ENCODE measurements around the gene NPHS1.

NPHS1 gene

GRCh38 chr19:35790981-35791813 lies 61.1 kb downstream of the NPHS1 start:
- TF ChIP-seq Cebpa-rat (IDR thresholded peaks at IDR 0.05): no peak
- H3K27me3 ChIP-seq: no peaks in the 10 kb centered on the region
- H4K20me1 ChIP-seq: peaks cover 0 to 7% (median 0%) of the 10 kb centered on the region in 11 experiments; a peak in 3 of 22 replicates
- peak overlapping the region in 3 of 11 experiments; percentile 40 to 50 (median 47); a peak in 4 of 22 replicates for H3K27ac ChIP-seq
- peak overlapping the region in 8 of 11 experiments; percentile 87 to 97 (median 95); a peak in 14 of 22 replicates for H3K4me2 ChIP-seq
- no peak overlapping the region for H3K4me3 ChIP-seq
- H3K36me3 ChIP-seq: peaks cover 0 to 25% (median 11%) of the 10 kb centered on the region in 11 experiments; a peak in 16 of 22 replicates
- H3K4me1 ChIP-seq: peaks cover 15 to 66% (median 49%) of the 10 kb centered on the region in 10 experiments
- peak overlapping the region in 3 of 11 experiments; percentile 28 to 39 (median 29); a peak in 3 of 22 replicates for H3K9ac ChIP-seq
- no peaks in the 10 kb centered on the region for H3K9me3 ChIP-seq (replicated peaks in 1 of 11)

- H3K36me3 ChIP-seq: peaks cover 0 to 34% (median 21%) of the 10 kb centered on the region in 11 experiments; a peak in 18 of 22 replicates
- peak overlapping the region in 5 of 11 experiments; percentile 5 to 39 (median 27); a peak in 4 of 22 replicates for H3K9ac ChIP-seq
- H3K27ac ChIP-seq: peak overlapping the region in 4 of 11 experiments; percentile 32 to 50 (median 44); a peak in 9 of 22 replicates
- H3K9me3 ChIP-seq (replicated peaks in 1 of 11): no peaks in the 10 kb centered on the region
- no peaks in the 10 kb centered on the region for H3K27me3 ChIP-seq
- TF ChIP-seq Cebpa-rat (IDR thresholded peaks at IDR 0.05): no peak
- H3K4me2 ChIP-seq: peak overlapping the region in 7 of 11 experiments; percentile 87 to 97 (median 95); a peak in 10 of 22 replicates
- no peak overlapping the region for H3K4me3 ChIP-seq
- peaks cover 0 to 10% (median 0%) of the 10 kb centered on the region in 11 experiments; a peak in 3 of 22 replicates for H4K20me1 ChIP-seq
- peaks cover 15 to 63% (median 45%) of the 10 kb centered on the region in 10 experiments for H3K4me1 ChIP-seq
Measured at GRCh38 chr19:35789978-35790944, 62.0 kb downstream of the NPHS1 start.

- peaks cover 15 to 57% (median 40%) of the 10 kb centered on the region in 10 experiments for H3K4me1 ChIP-seq
- no peak overlapping the region for H3K4me2 ChIP-seq
- H3K9ac ChIP-seq: peak overlapping the region in 3 of 11 experiments; percentile 13 to 27 (median 24); a peak in 2 of 22 replicates
- H3K27me3 ChIP-seq: no peaks in the 10 kb centered on the region
- H3K9me3 ChIP-seq (replicated peaks in 1 of 11): no peaks in the 10 kb centered on the region
- H3K27ac ChIP-seq: peak overlapping the region in 5 of 11 experiments; percentile 7 to 50 (median 40); a peak in 9 of 22 replicates
- no peak for TF ChIP-seq Cebpa-rat (IDR thresholded peaks at IDR 0.05)
- peaks cover 0 to 18% (median 0%) of the 10 kb centered on the region in 11 experiments; a peak in 3 of 22 replicates for H4K20me1 ChIP-seq
- no peak overlapping the region for H3K4me3 ChIP-seq
- H3K36me3 ChIP-seq: peaks cover 0 to 41% (median 27%) of the 10 kb centered on the region in 11 experiments; a peak in 18 of 22 replicates
Measured at GRCh38 chr19:35789195-35789977, 62.9 kb downstream of the NPHS1 start.

DNA sequence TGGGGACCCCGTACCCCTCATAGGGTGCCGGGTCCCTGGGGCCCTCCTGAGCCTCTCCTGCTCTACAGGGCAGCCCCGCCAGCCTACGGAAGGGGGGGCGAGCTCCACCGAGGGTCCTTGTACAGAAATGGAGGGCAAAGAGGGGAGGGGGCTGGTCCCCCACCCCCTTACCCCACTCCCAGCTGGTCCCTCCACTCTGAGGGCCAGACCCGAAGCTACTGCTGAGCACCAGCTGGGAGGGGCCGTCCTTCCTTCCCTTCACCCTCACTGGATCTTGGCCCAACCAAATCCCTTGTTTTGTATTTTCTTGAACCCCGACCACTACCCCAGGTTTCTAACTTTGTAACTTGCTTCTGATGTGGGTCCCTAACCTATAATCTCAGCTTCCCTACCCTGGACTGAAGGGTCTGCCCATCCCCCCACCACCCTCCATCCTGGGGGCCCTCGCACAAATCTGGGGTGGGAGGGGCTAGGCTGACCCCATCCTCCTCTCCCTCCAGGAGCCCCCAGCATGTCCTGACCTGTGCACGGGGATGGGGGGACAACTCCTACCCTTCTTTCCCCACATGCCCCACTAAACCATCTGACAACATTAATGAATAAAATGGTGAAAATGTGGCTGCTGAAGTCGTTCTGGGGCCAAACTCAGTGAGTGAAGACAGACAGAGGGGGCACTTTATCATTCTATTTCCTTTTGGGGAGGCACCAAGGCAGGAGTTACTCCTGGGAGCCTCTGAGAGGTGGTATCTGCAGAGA lies 63.9 kb downstream of the NPHS1 start:
- TF ChIP-seq Cebpa-rat (IDR thresholded peaks at IDR 0.05): no peak
- Histone ChIP-seq H3K27me3 (no peaks in the 10 kb centered on the region), H3K9ac (no peak overlapping the region)

DNA sequence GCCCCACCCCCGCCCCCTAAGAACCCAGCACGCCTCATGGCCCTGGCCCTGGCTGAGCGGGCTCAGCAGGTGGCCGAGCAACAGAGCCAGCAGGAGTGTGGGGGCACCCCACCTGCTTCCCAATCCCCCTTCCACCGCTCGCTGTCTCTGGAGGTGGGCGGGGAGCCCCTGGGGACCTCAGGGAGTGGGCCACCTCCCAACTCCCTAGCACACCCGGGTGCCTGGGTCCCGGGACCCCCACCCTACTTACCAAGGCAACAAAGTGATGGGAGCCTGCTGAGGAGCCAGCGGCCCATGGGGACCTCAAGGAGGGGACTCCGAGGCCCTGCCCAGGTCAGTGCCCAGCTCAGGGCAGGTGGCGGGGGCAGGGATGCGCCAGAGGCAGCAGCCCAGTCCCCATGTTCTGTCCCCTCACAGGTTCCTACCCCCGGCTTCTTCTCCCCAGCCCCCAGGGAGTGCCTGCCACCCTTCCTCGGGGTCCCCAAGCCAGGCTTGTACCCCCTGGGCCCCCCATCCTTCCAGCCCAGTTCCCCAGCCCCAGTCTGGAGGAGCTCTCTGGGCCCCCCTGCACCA lies 65.0 kb downstream of the NPHS1 start:
- peaks cover 0 to 32% (median 0%) of the 10 kb centered on the region in 11 experiments; a peak in 6 of 22 replicates for H4K20me1 ChIP-seq
- TF ChIP-seq Cebpa-rat (IDR thresholded peaks at IDR 0.05): no peak
- H3K4me1 ChIP-seq: peaks cover 0 to 51% (median 35%) of the 10 kb centered on the region in 10 experiments; a peak in 18 of 20 replicates
- no peaks in the 10 kb centered on the region for H3K27me3 ChIP-seq
- H3K27ac ChIP-seq: 0 out of 22 replicates have a peak overlapping the region, but pooled peaks of 1 of the 11 experiments have one; percentile 9
- H3K9me3 ChIP-seq (replicated peaks in 1 of 11): no peaks in the 10 kb centered on the region
- H3K4me3 ChIP-seq: no peak overlapping the region
- H3K36me3 ChIP-seq: peaks cover 0 to 59% (median 42%) of the 10 kb centered on the region in 11 experiments; a peak in 19 of 22 replicates
- no peak overlapping the region; a peak in 1 of 22 replicates for H3K9ac ChIP-seq
- no peak overlapping the region for H3K4me2 ChIP-seq

More for the DNA sequence above, 63.9 kb downstream of the NPHS1 start:
- H3K36me3 ChIP-seq: peaks cover 0 to 48% (median 32%) of the 10 kb centered on the region in 11 experiments; a peak in 18 of 22 replicates
- peaks cover 8 to 51% (median 35%) of the 10 kb centered on the region in 10 experiments for H3K4me1 ChIP-seq
- peak overlapping the region in 3 of 11 experiments; percentile 40 to 50 (median 48); a peak in 4 of 22 replicates for H3K27ac ChIP-seq
- H3K4me2 ChIP-seq: no peak overlapping the region
- H4K20me1 ChIP-seq: peaks cover 0 to 22% (median 0%) of the 10 kb centered on the region in 11 experiments; a peak in 4 of 22 replicates
- no peak overlapping the region for H3K4me3 ChIP-seq
- no peaks in the 10 kb centered on the region for H3K9me3 ChIP-seq (replicated peaks in 1 of 11)

DNA sequence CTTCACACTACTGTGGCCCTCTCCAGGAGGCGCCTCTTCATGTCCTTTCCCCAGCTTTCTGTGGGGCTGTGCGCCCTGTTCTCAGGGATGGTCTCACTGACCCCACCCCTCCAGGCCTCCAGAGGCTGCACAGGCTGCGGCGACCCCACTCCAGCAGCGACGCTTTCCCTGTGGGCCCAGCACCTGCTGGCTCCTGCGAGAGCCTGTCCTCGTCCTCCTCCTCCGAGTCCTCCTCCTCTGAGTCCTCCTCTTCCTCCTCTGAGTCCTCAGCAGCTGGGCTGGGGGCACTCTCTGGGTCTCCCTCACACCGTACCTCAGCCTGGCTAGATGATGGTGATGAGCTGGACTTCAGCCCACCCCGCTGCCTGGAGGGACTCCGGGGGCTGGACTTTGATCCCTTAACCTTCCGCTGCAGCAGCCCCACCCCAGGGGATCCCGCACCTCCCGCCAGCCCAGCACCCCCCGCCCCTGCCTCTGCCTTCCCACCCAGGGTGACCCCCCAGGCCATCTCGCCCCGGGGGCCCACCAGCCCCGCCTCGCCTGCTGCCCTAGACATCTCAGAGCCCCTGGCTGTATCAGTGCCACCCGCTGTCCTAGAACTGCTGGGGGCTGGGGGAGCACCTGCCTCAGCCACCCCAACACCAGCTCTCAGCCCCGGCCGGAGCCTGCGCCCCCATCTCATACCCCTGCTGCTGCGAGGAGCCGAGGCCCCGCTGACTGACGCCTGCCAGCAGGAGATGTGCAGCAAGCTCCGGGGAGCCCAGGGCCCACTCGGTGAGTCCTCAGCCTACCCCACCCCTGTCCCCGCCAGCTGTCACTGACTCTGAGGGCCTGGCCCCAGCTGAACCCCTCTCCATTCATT lies 65.8 kb downstream of the NPHS1 start:
- Histone ChIP-seq H3K9me3 (replicated peaks in 1 of 11) (no peaks in the 10 kb centered on the region), H3K4me2 (no peak overlapping the region), H3K9ac (0 out of 22 replicates have a peak overlapping the region, but pooled peaks of 1 of the 11 experiments have one; percentile 23), H3K27me3 (no peaks in the 10 kb centered on the region), H3K4me1 (peaks cover 0 to 51% (median 30%) of the 10 kb centered on the region in 10 experiments; a peak in 17 of 20 replicates), H3K36me3 (peaks cover 0 to 67% (median 50%) of the 10 kb centered on the region in 11 experiments; a peak in 19 of 22 replicates), H3K4me3 (no peak overlapping the region), H3K27ac (peak overlapping the region in 3 of 11 experiments; percentile 9 to 18 (median 9); a peak in 2 of 22 replicates), H4K20me1 (peaks cover 0 to 37% (median 0%) of the 10 kb centered on the region in 11 experiments; a peak in 6 of 22 replicates)
- TF ChIP-seq Cebpa-rat (IDR thresholded peaks at IDR 0.05): no peak

All from BLaER1 treated with 17β-estradiol and CSF1 and Interleukin-3, amounts not matched to agents 10 nM and 100 nM (cell line).